ENCODE measurements around the gene TP53I13. TPM values are rescaled to one million over a fixed set of nuclear protein-coding genes. Genes with fewer than 3 reads are reported as not detected.

The TP53I13 gene
- total and polyA plus RNA-seq, 2 of the 13 experiments (the other 11 are each of a cell fraction or from before 2014, with no cell fraction given): 16.9 to 25.7 TPM

DNA sequence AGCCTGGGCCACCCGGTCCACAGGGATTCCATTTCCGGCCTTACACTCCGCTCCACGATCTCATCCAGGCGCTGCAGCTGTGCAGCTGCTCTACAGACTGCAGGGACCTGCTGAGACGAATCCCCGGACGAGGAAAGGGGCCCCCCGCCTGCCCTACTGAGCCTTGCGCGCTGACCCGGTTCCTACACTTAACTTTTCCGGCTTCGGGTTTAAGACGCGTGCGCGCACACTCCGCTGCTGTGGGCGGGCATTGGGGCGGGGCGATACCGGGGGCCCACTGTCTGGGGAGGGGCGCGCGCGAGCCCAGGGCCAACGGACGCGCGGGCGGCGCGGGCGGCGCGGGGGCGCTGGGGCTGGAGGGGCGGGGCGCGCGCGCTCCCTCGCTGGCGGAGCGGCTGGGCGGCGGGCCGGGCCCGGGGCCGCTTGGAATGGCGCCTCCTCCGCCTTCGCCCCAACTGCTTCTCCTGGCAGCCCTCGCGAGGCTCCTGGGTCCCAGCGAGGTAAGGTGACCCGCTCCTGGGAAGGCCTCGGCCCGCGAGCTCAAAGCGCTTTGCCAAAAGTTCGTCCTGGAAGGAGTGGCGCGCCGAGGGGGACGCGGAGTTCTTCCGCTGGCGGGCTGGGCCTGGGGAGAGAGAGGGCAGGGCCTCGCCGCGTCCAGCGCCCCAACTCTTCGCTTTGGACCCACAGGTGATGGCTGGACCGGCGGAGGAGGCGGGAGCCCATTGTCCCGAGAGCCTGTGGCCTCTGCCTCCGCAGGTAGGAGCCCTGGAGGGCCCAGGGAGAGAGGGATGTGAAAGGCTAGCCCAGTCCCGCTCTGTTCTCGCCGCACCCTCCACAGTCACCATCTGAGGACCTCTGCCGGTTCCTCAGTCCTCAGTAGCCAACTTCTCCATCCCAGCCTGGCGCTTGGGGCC lies at the start of gene TP53I13 (continued):
- no peak for TF ChIP-seq ZNF362 (CRISPR knock-in tag; IDR thresholded peaks at IDR 0.05; ENCODE audit: borderline replicate concordance)
- no peak for TF ChIP-seq HNRNPUL1 (IDR thresholded peaks at IDR 0.05; ENCODE audit: low read depth, low read length)
- no peak for TF ChIP-seq CEBPB (IDR thresholded peaks at IDR 0.05; ENCODE audit: borderline replicate concordance, low read depth, low read length)
- TF ChIP-seq ZNF136 (CRISPR knock-in tag; IDR thresholded peaks at IDR 0.05; ENCODE audit: low read depth): no peak
- TF ChIP-seq ZNF770 (CRISPR knock-in tag; IDR thresholded peaks at IDR 0.05): no peak
- no peak for TF ChIP-seq ELF4 (CRISPR knock-in tag; IDR thresholded peaks at IDR 0.05; ENCODE audit: borderline replicate concordance)
- TF ChIP-seq ZNF678 (CRISPR knock-in tag; IDR thresholded peaks at IDR 0.05): peak; percentile 49; the same call in 1 of the 2 replicates
- TF ChIP-seq GPN1 (CRISPR knock-in tag; IDR thresholded peaks at IDR 0.05; ENCODE audit: borderline replicate concordance): 0 out of 2 replicates have a peak, but pooled peaks have one; percentile 32
- peak; percentile 69; the same call in 1 of the 2 replicates for TF ChIP-seq KDM5B (CRISPR knock-in tag; IDR thresholded peaks at IDR 0.05; ENCODE audit: borderline replicate concordance)
- TF ChIP-seq NFIB (CRISPR knock-in tag; IDR thresholded peaks at IDR 0.05; ENCODE audit: borderline replicate concordance): no peak
- TF ChIP-seq ELF1 (CRISPR knock-in tag; IDR thresholded peaks at IDR 0.05): 0 out of 2 replicates have a peak, but pooled peaks have one; percentile 12
- no peak for TF ChIP-seq ZMYM3 (CRISPR knock-in tag; IDR thresholded peaks at IDR 0.05)
- TF ChIP-seq, protein P1, sequence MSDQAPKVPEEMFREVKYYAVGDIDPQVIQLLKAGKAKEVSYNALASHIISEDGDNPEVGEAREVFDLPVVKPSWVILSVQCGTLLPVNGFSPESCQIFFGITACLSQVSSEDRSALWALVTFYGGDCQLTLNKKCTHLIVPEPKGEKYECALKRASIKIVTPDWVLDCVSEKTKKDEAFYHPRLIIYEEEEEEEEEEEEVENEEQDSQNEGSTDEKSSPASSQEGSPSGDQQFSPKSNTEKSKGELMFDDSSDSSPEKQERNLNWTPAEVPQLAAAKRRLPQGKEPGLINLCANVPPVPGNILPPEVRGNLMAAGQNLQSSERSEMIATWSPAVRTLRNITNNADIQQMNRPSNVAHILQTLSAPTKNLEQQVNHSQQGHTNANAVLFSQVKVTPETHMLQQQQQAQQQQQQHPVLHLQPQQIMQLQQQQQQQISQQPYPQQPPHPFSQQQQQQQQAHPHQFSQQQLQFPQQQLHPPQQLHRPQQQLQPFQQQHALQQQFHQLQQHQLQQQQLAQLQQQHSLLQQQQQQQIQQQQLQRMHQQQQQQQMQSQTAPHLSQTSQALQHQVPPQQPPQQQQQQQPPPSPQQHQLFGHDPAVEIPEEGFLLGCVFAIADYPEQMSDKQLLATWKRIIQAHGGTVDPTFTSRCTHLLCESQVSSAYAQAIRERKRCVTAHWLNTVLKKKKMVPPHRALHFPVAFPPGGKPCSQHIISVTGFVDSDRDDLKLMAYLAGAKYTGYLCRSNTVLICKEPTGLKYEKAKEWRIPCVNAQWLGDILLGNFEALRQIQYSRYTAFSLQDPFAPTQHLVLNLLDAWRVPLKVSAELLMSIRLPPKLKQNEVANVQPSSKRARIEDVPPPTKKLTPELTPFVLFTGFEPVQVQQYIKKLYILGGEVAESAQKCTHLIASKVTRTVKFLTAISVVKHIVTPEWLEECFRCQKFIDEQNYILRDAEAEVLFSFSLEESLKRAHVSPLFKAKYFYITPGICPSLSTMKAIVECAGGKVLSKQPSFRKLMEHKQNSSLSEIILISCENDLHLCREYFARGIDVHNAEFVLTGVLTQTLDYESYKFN (CRISPR knock-in tag; conservative IDR thresholded peaks at IDR 0.05): peak; percentile 44; the same call in 1 of the 2 replicates
- TF ChIP-seq NCOA5 (CRISPR knock-in tag; IDR thresholded peaks at IDR 0.05): no peak
- TF ChIP-seq ZFP90 (CRISPR knock-in tag; IDR thresholded peaks at IDR 0.05; ENCODE audit: borderline replicate concordance): no peak
- no peak for TF ChIP-seq SNAPC2 (CRISPR knock-in tag; IDR thresholded peaks at IDR 0.05)
- TF ChIP-seq MYPOP (CRISPR knock-in tag; IDR thresholded peaks at IDR 0.05): peak; percentile 61; the same call in 1 of the 2 replicates
- no peak for TF ChIP-seq TAF15 (IDR thresholded peaks at IDR 0.05; ENCODE audit: low read depth, low read length, poor library complexity, severe bottlenecking)
- no peak for TF ChIP-seq NPAS2 (CRISPR knock-in tag; IDR thresholded peaks at IDR 0.05; ENCODE audit: borderline replicate concordance)
- TF ChIP-seq JUND (CRISPR knock-in tag; IDR thresholded peaks at IDR 0.05): no peak
- TF ChIP-seq RFX1 (IDR thresholded peaks at IDR 0.05): no peak

Measured in HepG2 (cell line).